Suprapubic skin (tissue), 4 donors: ENCODE data around the gene SLC35G2. TPM values are rescaled to one million over a fixed set of nuclear protein-coding genes. Genes with fewer than 3 reads are reported as not detected.
"Not testable (repeated sequence)": the region's sequence is repeated elsewhere in the genome, so short reads cannot be mapped to it uniquely, and the experiment has no call there.

Experiments
- DNase-seq, 2 donors: peaks; one replicate each; pipeline ENCODE4 v3.0.0-alpha.2; 2019; ENCODE audit warnings: low spot score in 2 of 2
- H3K27ac ChIP-seq: fragments of 200-600 bp; sonication (generic); one replicate; pipeline ENCODE4 v1.5.1; 2019
- H3K27me3 ChIP-seq: fragments of 200-600 bp; sonication (generic); one replicate; pipeline ENCODE4 v1.5.1; 2019
- H3K36me3 ChIP-seq: fragments of 200-600 bp; sonication (generic); one replicate; pipeline ENCODE4 v1.5.1; 2019
- H3K4me1 ChIP-seq: fragments of 200-600 bp; sonication (generic); one replicate; pipeline ENCODE4 v1.5.1; 2019
- H3K4me3 ChIP-seq: fragments of 200-600 bp; sonication (generic); one replicate; pipeline ENCODE4 v1.5.1; 2019; ENCODE audit warnings: mild to moderate bottlenecking
- H3K9me3 ChIP-seq: fragments of 200-600 bp; sonication (generic); one replicate; pipeline ENCODE4 v1.5.1; 2019
- CTCF ChIP-seq, 2 donors: fragments of 200-600 bp in 1 of 2; fragments of 450-650 bp in 1 of 2; sonication (generic) in 1 of 2; IDR thresholded peaks; one replicate each; pipeline ENCODE4 v1.5.1; 2016 to 2019; ENCODE audit warnings: antibody characterized with exemption in 2 of 2, mild to moderate bottlenecking in 1 of 2, moderate library complexity in 1 of 2
- EP300 ChIP-seq: sonication (generic); formaldehyde crosslinking; IDR thresholded peaks from one replicate; pipeline ENCODE4 v1.6.1; 2017; ENCODE audit warnings: antibody characterized with exemption
- POLR2A ChIP-seq, 2 donors: fragments of 450-650 bp; IDR thresholded peaks; one replicate each; pipeline ENCODE4 v1.6.1; 2017; ENCODE audit warnings: antibody characterized with exemption in 2 of 2, mild to moderate bottlenecking in 2 of 2, moderate library complexity in 2 of 2
- POLR2AphosphoS5 ChIP-seq, 3 donors: sonication (generic); formaldehyde crosslinking; IDR thresholded peaks; one replicate each; pipeline ENCODE4 v1.6.1; 2017; ENCODE audit warnings: antibody characterized with exemption in 3 of 3
- WGBS: methylation state at CpG from one replicate; pipeline ENCODE4 v1.1.5; 2018; 5-methylcytosine and 5-hydroxymethylcytosine counted together
- total RNA-seq, 4 donors: library from RNA; depleted of rRNA; stranded (reverse); fragments of >200 nt; gene quantifications; one replicate each; pipeline ENCODE4 v1.1.0, GENCODE V29; 2016

The SLC35G2 gene
- total RNA-seq, 4 donors from 2014 or later: 0.98 to 3.7 (median 1.1) TPM

- 98% methylated on average over 3 of the region's 3 CpGs for WGBS
- DNase-seq: no peak
- TF ChIP-seq POLR2A (IDR thresholded peaks at IDR 0.05): no peak
- no peak for TF ChIP-seq EP300
- no peak for TF ChIP-seq CTCF (IDR thresholded peaks at IDR 0.05)
- no peak for TF ChIP-seq POLR2AphosphoS5 (IDR thresholded peaks at IDR 0.05)
- H3K36me3 ChIP-seq: peaks cover 6% of the 10 kb centered on the region
- H3K27ac ChIP-seq: no peak overlapping the region
- peaks cover 18% of the 10 kb centered on the region for H3K4me1 ChIP-seq
- no peak overlapping the region for H3K4me3 ChIP-seq
- H3K27me3 ChIP-seq: no peaks in the 10 kb centered on the region
- H3K9me3 ChIP-seq: peaks cover 16% of the 10 kb centered on the region
Observed at GRCh38 chr3:136901391-136901790, 82.5 kb downstream of the SLC35G2 start.

- peaks cover 22% of the 10 kb centered on the region for H3K4me1 ChIP-seq
- H3K9me3 ChIP-seq: peaks cover 16% of the 10 kb centered on the region
- 89% methylated on average over 1 of the region's 1 CpG for WGBS
- DNase-seq, H3K4me3 ChIP-seq, H3K27me3 ChIP-seq, H3K27ac ChIP-seq, H3K36me3 ChIP-seq: not testable (repeated sequence)
Observed at GRCh38 chr3:136902530-136902929, 83.6 kb downstream of the SLC35G2 start.

- Histone ChIP-seq H3K27ac (no peak overlapping the region), H3K4me1 (peaks cover 14% of the 10 kb centered on the region), H3K36me3 (peaks cover 3% of the 10 kb centered on the region), H3K9me3 (peaks cover 16% of the 10 kb centered on the region), H3K4me3 (no peak overlapping the region), H3K27me3 (no peaks in the 10 kb centered on the region)
- no peak for DNase-seq
- 0% methylated on average over 1 of the region's 1 CpG for WGBS
- no peak for TF ChIP-seq POLR2A (IDR thresholded peaks at IDR 0.05)
- TF ChIP-seq POLR2AphosphoS5 (IDR thresholded peaks at IDR 0.05): no peak
- TF ChIP-seq EP300: no peak
- TF ChIP-seq CTCF (IDR thresholded peaks at IDR 0.05): no peak
Observed at GRCh38 chr3:136903899-136904298, 85.0 kb downstream of the SLC35G2 start.

- TF ChIP-seq EP300 (no peak), POLR2A (IDR thresholded peaks at IDR 0.05) (no peak), CTCF (IDR thresholded peaks at IDR 0.05) (no peak), POLR2AphosphoS5 (IDR thresholded peaks at IDR 0.05) (no peak)
- H3K4me3 ChIP-seq: no peak overlapping the region
- 71% methylated on average over 4 of the region's 4 CpGs for WGBS
- H3K27me3 ChIP-seq: no peaks in the 10 kb centered on the region
- H3K36me3 ChIP-seq: peaks cover 3% of the 10 kb centered on the region
- peaks cover 13% of the 10 kb centered on the region for H3K4me1 ChIP-seq
- H3K27ac ChIP-seq: no peak overlapping the region
- no peak for DNase-seq
- H3K9me3 ChIP-seq: peaks cover 16% of the 10 kb centered on the region
Observed at GRCh38 chr3:136904746-136905145, 85.8 kb downstream of the SLC35G2 start.

Other genes with a start within 250 kb of the SLC35G2 start
- gene STAG1, start 66.7 kb upstream of the SLC35G2 start, total RNA-seq: 10 to 100 TPM; 33.8 to 76.4 (median 38.0) TPM
- 10 to 100 TPM; 38.5 to 46.3 (median 43.7) TPM for gene NCK1, start 43.1 kb downstream of the SLC35G2 start, total RNA-seq
- gene IL20RB, start 138.9 kb downstream of the SLC35G2 start, total RNA-seq: 100 to 1,000 TPM; 218 to 274 (median 257) TPM